SK-N-SH treated with all-trans-retinoic acid at 6 μM for 48 hours (cell line): ENCODE results near the gene NR4A2.

ENCODE experiments used
- ATAC-seq: fragments of 200-7000 bp; cut with Tn5 transposase; 3 replicates; pipeline ENCODE4 v1.9.1; 2020; ENCODE audit warnings: mild to moderate bottlenecking, moderate library complexity
- BACH2 ChIP-seq: fragments of 250-450 bp; sonication (Bioruptor Pico); IDR thresholded peaks from 2 replicates; pipeline ENCODE4 v1.9.0; 2021; ENCODE audit warnings: mild to moderate bottlenecking, borderline replicate concordance
- CSDC2 ChIP-seq: fragments of 250-450 bp; sonication (Bioruptor Pico); IDR thresholded peaks from 2 replicates; pipeline ENCODE4 v1.5.0; 2020; ENCODE audit warnings: mild to moderate bottlenecking, moderate library complexity
- CSRNP3 ChIP-seq: fragments of 250-450 bp; sonication (Bioruptor Pico); IDR thresholded peaks from 2 replicates; pipeline ENCODE4 v1.5.1; 2021; ENCODE audit warnings: mild to moderate bottlenecking, moderate library complexity
- ESRRG ChIP-seq: fragments of 250-450 bp; sonication (Bioruptor Pico); IDR thresholded peaks from 2 replicates; pipeline ENCODE4 v1.6.1; 2021; ENCODE audit warnings: mild to moderate bottlenecking
- GLIS3 ChIP-seq: fragments of 250-450 bp; sonication (Bioruptor Pico); IDR thresholded peaks from 2 replicates; pipeline ENCODE4 v1.5.0; 2020; ENCODE audit warnings: mild to moderate bottlenecking, moderate library complexity
- ISL1 ChIP-seq: fragments of 250-450 bp; sonication (Bioruptor Pico); IDR thresholded peaks from 2 replicates; pipeline ENCODE4 v2.1.2; 2022; ENCODE audit warnings: mild to moderate bottlenecking, moderate library complexity
- OSR1 ChIP-seq: fragments of 250-450 bp; sonication (Bioruptor Pico); IDR thresholded peaks from 2 replicates; pipeline ENCODE4 v1.8.0; 2022; ENCODE audit warnings: moderate library complexity, mild to moderate bottlenecking, inconsistent platforms
- PATZ1 ChIP-seq: fragments of 250-450 bp; sonication (Bioruptor Pico); IDR thresholded peaks from 2 replicates; pipeline ENCODE4 v1.8.0; 2020; ENCODE audit warnings: mild to moderate bottlenecking, moderate library complexity, borderline replicate concordance
- RARB ChIP-seq: fragments of 250-450 bp; sonication (Bioruptor Pico); IDR thresholded peaks from 2 replicates; pipeline ENCODE4 v1.8.0; 2021; ENCODE audit warnings: mild to moderate bottlenecking, moderate library complexity
- SNAI2 ChIP-seq: fragments of 250-450 bp; sonication (Bioruptor Pico); IDR thresholded peaks from 2 replicates; pipeline ENCODE4 v1.5.0; 2020; ENCODE audit warnings: mild to moderate bottlenecking, moderate library complexity
- TCF4 ChIP-seq: fragments of 250-450 bp; sonication (Bioruptor Pico); IDR thresholded peaks from 2 replicates; pipeline ENCODE4 v1.8.0; 2021; ENCODE audit warnings: mild to moderate bottlenecking, moderate library complexity, borderline replicate concordance
- TOX ChIP-seq: fragments of 250-450 bp; sonication (Bioruptor Pico); IDR thresholded peaks from 2 replicates; pipeline ENCODE4 v1.8.0; 2021; ENCODE audit warnings: mild to moderate bottlenecking, moderate library complexity, borderline replicate concordance
- ZC3H10 ChIP-seq: fragments of 250-450 bp; sonication (Bioruptor Pico); IDR thresholded peaks from 2 replicates; pipeline ENCODE4 v1.5.1; 2021; ENCODE audit warnings: mild to moderate bottlenecking, moderate library complexity
- ZFP30 ChIP-seq: fragments of 450-650 bp; formaldehyde crosslinking; IDR thresholded peaks from 2 replicates; pipeline ENCODE4 v1.5.0; 2022; ENCODE audit warnings: mild to moderate bottlenecking, moderate library complexity
- ZNF565 ChIP-seq: fragments of 450-650 bp; formaldehyde crosslinking; conservative IDR thresholded peaks from 2 replicates; pipeline ENCODE4 v1.5.0; 2020; ENCODE audit warnings: low read depth, mild to moderate bottlenecking, moderate library complexity
- ZNF70 ChIP-seq: fragments of 450-650 bp; formaldehyde crosslinking; IDR thresholded peaks from 2 replicates; pipeline ENCODE4 v1.5.0; 2020; ENCODE audit warnings: mild to moderate bottlenecking, moderate library complexity
- ZNF8 ChIP-seq: fragments of 450-650 bp; formaldehyde crosslinking; IDR thresholded peaks from 2 replicates; pipeline ENCODE4 v1.5.0; 2020; ENCODE audit warnings: mild to moderate bottlenecking, moderate library complexity
- TF ChIP-seq, protein P1 (sequence below): fragments of 250-450 bp; sonication (Bioruptor Pico); IDR thresholded peaks from 2 replicates; pipeline ENCODE4 v1.8.0; 2021; ENCODE audit warnings: low read depth, mild to moderate bottlenecking, moderate library complexity, borderline replicate concordance
- TF ChIP-seq, protein P2 (sequence below): fragments of 250-450 bp; sonication (Bioruptor Pico); IDR thresholded peaks from 2 replicates; pipeline ENCODE4 v1.5.1; 2020; ENCODE audit warnings: low read depth, mild to moderate bottlenecking, moderate library complexity

Gene NR4A2

GRCh38 chr2:156309167-156309566 lies 23.4 kb downstream of the NR4A2 start:
- no peak for ATAC-seq
- TF ChIP-seq TCF4 (CRISPR knock-in tag), result no peak
- no peak for TF ChIP-seq ZNF8
- TF ChIP-seq ESRRG (CRISPR knock-in tag), result no peak
- no peak for TF ChIP-seq BACH2 (CRISPR knock-in tag)
- no peak for TF ChIP-seq RARB (CRISPR knock-in tag)
- TF ChIP-seq ISL1, result no peak
- no peak for TF ChIP-seq ZFP30 (CRISPR knock-in tag)
- TF ChIP-seq, protein P1, sequence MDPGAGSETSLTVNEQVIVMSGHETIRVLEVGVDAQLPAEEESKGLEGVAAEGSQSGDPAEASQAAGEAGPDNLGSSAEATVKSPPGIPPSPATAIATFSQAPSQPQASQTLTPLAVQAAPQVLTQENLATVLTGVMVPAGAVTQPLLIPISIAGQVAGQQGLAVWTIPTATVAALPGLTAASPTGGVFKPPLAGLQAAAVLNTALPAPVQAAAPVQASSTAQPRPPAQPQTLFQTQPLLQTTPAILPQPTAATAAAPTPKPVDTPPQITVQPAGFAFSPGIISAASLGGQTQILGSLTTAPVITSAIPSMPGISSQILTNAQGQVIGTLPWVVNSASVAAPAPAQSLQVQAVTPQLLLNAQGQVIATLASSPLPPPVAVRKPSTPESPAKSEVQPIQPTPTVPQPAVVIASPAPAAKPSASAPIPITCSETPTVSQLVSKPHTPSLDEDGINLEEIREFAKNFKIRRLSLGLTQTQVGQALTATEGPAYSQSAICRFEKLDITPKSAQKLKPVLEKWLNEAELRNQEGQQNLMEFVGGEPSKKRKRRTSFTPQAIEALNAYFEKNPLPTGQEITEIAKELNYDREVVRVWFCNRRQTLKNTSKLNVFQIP (CRISPR knock-in tag), result no peak
- no peak for TF ChIP-seq SNAI2 (CRISPR knock-in tag)
- TF ChIP-seq ZNF70 (CRISPR knock-in tag), result no peak
- no peak for TF ChIP-seq OSR1 (CRISPR knock-in tag)
- TF ChIP-seq CSDC2 (CRISPR knock-in tag), result no peak
- TF ChIP-seq, protein P2, sequence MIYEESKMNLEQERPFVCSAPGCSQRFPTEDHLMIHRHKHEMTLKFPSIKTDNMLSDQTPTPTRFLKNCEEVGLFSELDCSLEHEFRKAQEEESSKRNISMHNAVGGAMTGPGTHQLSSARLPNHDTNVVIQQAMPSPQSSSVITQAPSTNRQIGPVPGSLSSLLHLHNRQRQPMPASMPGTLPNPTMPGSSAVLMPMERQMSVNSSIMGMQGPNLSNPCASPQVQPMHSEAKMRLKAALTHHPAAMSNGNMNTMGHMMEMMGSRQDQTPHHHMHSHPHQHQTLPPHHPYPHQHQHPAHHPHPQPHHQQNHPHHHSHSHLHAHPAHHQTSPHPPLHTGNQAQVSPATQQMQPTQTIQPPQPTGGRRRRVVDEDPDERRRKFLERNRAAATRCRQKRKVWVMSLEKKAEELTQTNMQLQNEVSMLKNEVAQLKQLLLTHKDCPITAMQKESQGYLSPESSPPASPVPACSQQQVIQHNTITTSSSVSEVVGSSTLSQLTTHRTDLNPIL (CRISPR knock-in tag), result no peak
- no peak for TF ChIP-seq TOX
- TF ChIP-seq CSRNP3, result no peak

GRCh38 chr2:156306821-156307220 lies 25.7 kb downstream of the NR4A2 start:
- no peak for ATAC-seq
- TF ChIP-seq CSDC2 (CRISPR knock-in tag), result no peak
- no peak for TF ChIP-seq RARB (CRISPR knock-in tag)
- no peak for TF ChIP-seq ISL1
- TF ChIP-seq, protein P2 (CRISPR knock-in tag), result no peak
- no peak for TF ChIP-seq PATZ1 (CRISPR knock-in tag)
- TF ChIP-seq ZFP30 (CRISPR knock-in tag), result no peak
- TF ChIP-seq, protein P1 (CRISPR knock-in tag), result no peak
- TF ChIP-seq GLIS3 (CRISPR knock-in tag), result no peak

GRCh38 chr2:156305121-156305520 lies 27.4 kb downstream of the NR4A2 start:
- no peak for ATAC-seq
- TF ChIP-seq BACH2 (CRISPR knock-in tag) (no peak), RARB (CRISPR knock-in tag) (no peak), TCF4 (CRISPR knock-in tag) (no peak)
- TF ChIP-seq, all 23 proteins: peak for 0

DNA sequence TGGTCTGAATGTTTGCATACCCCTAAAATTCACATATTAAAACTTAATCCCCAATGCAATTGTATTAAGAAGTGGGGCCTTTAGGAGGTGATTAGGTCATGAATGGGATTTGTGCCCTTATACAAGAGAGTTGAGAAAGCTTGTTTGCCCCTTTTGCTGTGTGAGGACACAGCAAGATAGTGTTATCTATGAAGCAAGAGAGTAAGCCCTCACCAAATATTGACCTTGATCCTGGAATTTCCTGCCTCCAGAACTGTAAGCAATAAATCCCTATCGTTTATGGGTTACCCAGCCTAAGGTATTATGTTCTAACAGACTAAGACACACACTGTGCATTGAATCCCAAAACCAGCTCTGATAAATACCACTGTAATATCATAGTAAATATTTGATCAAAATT lies 32.2 kb downstream of the NR4A2 start:
- ATAC-seq, result no peak
- no peak for TF ChIP-seq TCF4 (CRISPR knock-in tag)
- no peak for TF ChIP-seq ZFP30 (CRISPR knock-in tag)
- no peak for TF ChIP-seq CSDC2 (CRISPR knock-in tag)
- TF ChIP-seq, protein P1 (CRISPR knock-in tag), result no peak
- no peak for TF ChIP-seq SNAI2 (CRISPR knock-in tag)
- no peak for TF ChIP-seq ZC3H10 (CRISPR knock-in tag)
- TF ChIP-seq TOX, result no peak
- TF ChIP-seq ZNF8, result no peak
- no peak for TF ChIP-seq PATZ1 (CRISPR knock-in tag)
- TF ChIP-seq CSRNP3, result no peak
- no peak for TF ChIP-seq ZNF565 (CRISPR knock-in tag)
- TF ChIP-seq OSR1 (CRISPR knock-in tag), result no peak
- TF ChIP-seq GLIS3 (CRISPR knock-in tag), result no peak
- no peak for TF ChIP-seq BACH2 (CRISPR knock-in tag)
